Jurkat, Clone E6-1 (cell line): ENCODE measurements around the gene ENHO.
A peak's percentile ranks its signal among the peaks of the same experiment; 100 is the strongest.
"Not testable (repeated sequence)": the region's sequence is repeated elsewhere in the genome, so short reads cannot be mapped to it uniquely, and the experiment has no call there.

Experiments used
- DNase-seq: peaks from one replicate; pipeline ENCODE4 v3.0.0-alpha.2; 2011; ENCODE audit warnings: low read depth, low spot score
- H3K4me3 ChIP-seq: 2 replicates; pipeline ENCODE4 v1.5.1; 2011; ENCODE audit warnings: mild to moderate bottlenecking, low read length, control low read depth, moderate library complexity

The ENHO gene

GRCh38 chr9:34545497-34545896 is 22.7 kb upstream of the ENHO start:
- no peak overlapping the region for H3K4me3 ChIP-seq
- DNase-seq: no peak

DNA sequence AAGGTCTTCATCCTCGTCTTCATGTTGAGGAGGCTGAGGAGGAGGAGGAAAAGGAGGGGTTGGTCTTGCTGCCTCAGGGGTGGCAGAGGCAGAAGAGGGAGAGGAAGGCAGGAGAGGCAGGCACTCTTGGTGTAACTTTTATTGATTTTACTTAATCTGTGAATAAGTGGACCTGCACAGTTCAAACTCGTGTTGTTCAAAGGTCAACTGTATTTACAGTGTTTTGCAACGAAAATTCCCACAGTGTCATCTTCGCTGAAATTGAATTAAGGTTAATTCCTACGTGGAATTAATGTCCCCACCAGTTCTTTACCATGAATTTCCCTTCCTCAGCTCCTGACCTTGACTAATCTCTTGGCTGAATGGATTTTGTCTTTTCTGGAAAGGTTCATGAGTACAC is 21.2 kb upstream of the ENHO start:
- no peak overlapping the region for H3K4me3 ChIP-seq
- DNase-seq: no peak

DNA sequence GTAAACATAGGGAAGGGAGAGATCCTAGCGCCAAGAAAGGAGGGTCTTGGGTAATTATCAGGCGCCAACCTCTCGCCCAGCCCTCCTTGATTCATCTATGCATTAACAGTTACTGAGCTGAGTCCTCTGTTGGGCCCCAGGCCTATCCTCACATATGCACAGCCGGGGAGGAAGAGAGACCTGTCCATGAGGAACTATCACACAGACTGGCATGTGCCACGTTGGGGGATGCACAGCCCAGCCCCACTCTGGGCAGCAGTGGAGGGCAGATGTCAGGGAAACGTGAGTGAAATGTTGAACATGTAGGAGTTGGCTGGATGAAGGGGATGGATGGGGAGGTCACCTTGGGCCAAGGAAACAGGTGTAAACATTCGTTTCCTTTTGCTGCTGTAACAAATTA is 18.8 kb upstream of the ENHO start:
- H3K4me3 ChIP-seq: no peak overlapping the region
- DNase-seq: no peak

GRCh38 chr9:34540827-34541226 is 18.0 kb upstream of the ENHO start:
- DNase-seq: no peak
- H3K4me3 ChIP-seq: no peak overlapping the region

GRCh38 chr9:34536685-34537084 is 13.9 kb upstream of the ENHO start:
- H3K4me3 ChIP-seq: no peak overlapping the region
- no peak for DNase-seq

- H3K4me3 ChIP-seq, DNase-seq: not testable (repeated sequence)
These were observed 9.3 kb upstream of the ENHO start for GRCh38 chr9:34532041-34532440.

DNA sequence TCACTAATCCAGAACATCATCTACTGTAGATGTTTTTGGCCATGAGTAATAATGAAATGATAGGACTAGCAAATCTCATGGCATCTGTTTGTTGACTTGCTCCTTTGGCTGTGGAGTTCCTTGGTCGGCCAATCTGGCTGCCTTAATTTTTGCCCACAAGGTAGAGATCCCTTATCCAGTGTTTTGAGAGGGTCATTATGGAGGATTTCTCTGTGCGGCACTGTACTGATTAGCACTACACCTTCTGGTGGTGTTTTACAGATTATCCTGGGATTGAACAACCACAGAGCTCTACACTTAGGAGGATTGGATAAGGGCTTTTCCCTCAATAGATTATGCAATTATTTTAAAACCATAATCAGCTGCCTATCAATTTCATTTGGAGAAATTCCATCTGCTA is 3.2 kb upstream of the ENHO start:
- no peak overlapping the region for H3K4me3 ChIP-seq
- no peak for DNase-seq

DNA sequence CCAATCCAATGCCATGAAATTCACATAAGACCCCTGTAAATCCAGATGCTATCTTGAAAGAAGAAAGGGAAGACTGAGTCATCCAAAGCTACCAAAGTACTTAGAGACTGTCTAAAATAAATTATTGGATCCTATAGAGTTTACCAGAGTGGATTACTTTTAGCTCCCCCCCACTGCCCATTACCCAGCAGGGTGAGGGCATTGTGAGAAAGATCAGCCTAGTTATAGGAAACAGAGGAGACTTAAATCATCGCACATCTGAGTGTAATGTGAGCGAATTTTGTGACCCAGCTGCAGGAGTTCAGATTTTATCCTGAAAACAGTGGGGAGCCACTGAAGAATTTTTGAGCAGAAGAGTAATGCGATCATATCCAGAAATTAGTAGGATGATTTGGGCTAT is 1.6 kb upstream of the ENHO start:
- DNase-seq: no peak
- no peak overlapping the region for H3K4me3 ChIP-seq

GRCh38 chr9:34522091-34522887 is 501 bp downstream of the ENHO start:
- DNase-seq: no peak
- peak overlapping the region; percentile 48 for H3K4me3 ChIP-seq

- no peak overlapping the region for H3K4me3 ChIP-seq
- no peak for DNase-seq
These were observed 1.3 kb downstream of the ENHO start for GRCh38 chr9:34521406-34522045.

DNA sequence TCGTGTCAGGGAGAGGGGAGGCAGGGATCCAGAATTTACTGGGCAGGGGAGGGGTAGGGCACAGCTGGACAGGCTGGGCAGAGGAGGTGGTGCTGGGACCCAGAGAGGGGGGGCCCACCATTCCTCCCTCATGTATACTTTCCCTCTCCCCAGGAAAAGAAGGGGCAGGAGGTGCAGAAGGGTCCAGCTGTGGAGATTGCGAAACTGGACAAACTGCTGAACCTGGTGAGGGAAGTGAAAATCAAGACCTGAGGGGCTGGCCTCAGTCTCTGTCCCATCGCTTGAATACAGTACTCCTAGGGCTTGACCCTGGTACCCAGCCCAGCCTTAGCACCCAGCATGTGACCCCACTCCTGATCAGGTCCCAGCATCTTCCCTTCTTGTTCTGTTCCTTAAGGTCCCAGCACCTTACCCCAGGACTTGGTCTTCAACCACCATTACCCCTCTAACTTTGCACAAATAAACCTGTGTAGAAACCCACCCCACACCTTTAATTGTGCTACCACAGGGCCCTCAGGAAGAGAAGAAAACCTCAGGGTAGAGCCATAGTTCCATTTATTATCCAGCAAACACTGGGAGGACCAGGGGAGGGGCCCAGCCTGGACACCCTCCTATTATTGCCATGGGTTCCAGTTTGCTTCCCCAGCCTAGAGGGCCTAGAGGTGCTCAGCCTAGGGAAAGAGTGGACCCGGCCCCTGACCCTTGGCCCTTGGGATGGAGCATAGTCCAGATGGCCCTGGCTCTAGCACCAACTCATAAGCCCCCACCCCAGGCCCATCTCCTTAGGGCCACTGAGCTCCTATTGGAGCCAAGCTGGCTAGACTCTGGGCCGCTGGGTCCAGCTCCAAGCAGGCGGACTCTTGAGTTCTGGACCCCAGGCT is 2.0 kb downstream of the ENHO start:
- no peak for DNase-seq
- H3K4me3 ChIP-seq: no peak overlapping the region

- no peak overlapping the region for H3K4me3 ChIP-seq
- no peak for DNase-seq
These were observed 2.7 kb downstream of the ENHO start for GRCh38 chr9:34520096-34520495.

DNA sequence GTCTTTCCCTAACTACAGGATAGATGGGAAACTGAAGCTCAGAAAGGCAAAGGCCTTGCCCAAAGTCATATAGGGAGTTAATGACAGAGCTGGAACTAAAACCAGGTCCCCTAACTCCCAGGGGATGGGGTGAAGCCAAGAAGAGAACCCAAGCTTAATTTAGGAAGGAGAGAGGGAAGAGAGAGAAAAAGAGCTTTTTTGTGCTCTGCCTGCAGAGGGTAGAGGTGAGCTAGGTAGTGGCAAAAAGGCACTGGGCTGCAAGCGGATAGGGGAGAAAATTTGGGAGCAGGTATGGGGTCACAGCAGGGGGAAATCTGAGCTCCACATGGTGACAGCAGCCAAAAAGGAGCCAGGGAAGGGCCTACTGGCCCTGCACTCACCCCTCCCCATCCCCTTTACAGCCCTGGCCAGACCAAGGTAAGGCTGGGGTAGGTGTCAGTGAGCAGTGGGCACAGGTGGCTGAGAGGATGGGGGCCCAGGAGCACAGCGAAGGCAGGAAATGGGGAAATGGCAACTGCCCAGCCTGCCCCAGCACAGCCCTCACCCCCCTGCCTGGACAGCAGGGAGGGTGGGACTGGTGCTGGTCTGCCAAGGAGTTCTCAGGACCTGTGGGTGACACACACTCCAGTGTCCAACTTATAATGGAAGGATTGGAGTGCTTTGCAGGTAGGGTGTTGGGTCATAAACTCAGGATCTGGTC is 3.3 kb downstream of the ENHO start:
- no peak for DNase-seq
- H3K4me3 ChIP-seq: no peak overlapping the region

GRCh38 chr9:34518896-34519295 is 3.9 kb downstream of the ENHO start:
- DNase-seq: no peak
- H3K4me3 ChIP-seq: no peak overlapping the region

DNA sequence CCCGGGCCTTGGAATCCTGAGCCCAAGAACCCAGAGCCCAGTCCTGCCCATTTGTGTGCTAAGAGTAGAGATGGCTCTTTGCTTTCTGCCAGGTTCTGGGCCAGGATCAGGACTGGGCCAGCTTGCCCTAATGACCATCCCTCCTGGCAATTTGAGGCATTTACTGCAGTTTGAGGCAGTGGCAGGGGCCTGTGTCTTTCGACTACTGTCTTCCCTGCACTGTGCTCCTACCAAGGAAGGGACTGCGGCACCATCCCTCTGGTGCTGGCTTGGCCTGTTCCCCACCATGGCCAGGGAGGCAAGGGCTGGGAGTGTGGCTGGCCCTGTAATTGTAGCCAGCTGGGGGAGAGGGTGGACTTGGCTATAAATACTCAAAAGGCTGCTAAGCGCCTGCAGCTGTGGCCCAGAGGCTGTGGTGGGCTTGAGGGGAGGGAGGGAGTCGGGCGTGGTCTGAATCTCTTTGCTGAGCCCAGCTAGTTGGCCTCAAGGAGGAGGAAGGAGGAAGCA is 4.6 kb downstream of the ENHO start:
- DNase-seq: no peak
- H3K4me3 ChIP-seq: no peak overlapping the region

GRCh38 chr9:34517185-34517584 is 5.6 kb downstream of the ENHO start:
- H3K4me3 ChIP-seq: no peak overlapping the region

DNA sequence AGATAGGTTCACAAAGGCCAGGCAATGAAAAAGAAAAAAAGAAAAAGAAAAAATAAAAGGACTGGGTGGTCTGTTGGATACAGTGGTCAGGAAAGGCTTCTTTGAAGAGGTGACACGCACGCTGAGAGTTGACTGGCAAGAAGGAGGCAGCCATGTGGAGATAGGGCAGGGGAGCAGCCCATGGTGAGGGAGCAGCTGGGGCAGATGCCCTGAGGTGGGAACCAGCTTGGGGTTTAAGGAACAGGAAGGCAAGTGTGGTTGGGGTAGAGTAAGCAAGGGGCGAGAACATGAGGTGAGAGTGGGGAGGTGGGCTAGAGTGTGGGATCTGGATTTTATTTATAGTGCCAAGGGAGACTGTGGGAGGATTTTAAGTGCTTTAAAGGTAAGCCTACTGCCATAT is 6.8 kb downstream of the ENHO start:
- DNase-seq: no peak
- H3K4me3 ChIP-seq: no peak overlapping the region

More at GRCh38 chr9:34517185-34517584, 5.6 kb downstream of the ENHO start:
- no peak for DNase-seq

DNA sequence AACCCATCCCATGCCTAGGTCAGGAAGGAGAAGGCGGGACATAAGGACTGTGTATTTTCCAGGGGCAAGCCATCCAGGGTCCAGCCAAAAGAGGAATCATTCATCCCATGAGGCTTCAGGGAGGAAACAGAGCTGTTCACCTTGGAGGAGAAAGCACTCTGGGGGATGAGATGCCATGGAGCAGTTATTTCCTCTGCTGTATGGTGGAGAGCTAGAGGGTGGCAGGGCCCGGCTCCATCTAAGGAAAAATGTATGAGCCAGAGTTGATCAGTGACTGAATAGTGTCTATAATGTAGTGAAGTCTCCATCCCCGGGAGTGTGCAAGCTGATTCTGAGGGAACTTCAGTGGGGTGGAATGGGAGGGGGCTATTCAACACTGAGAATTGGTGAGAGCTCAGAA is 8.0 kb downstream of the ENHO start:
- no peak for DNase-seq
- H3K4me3 ChIP-seq: no peak overlapping the region

GRCh38 chr9:34514401-34514800 is 8.4 kb downstream of the ENHO start:
- no peak overlapping the region for H3K4me3 ChIP-seq
- no peak for DNase-seq
